ENCODE measurements around the gene MPRIP.
A peak's percentile ranks its signal among the peaks of the same experiment; 100 is the strongest.

The MPRIP gene

DNA sequence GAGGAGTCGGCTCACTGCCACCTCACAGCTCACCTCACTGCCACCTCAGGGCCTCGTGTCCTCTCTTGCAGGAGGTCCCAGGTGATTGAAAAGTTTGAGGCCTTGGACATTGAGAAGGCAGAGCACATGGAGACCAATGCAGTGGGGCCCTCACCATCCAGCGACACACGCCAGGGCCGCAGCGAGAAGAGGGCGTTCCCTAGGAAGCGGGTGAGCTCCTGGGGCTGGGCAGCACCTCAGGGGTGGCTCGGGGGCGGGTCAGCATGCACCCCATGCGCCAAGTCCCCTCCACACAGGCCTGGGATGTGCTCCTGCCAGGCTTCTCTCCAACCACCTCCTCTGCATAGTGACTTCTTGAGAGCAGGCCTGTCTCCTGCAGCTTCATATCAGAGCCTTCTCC is 100.3 kb downstream of the MPRIP start:
- intact Hi-C loops (cut with DNase I): no loop called here
- no peak for DNase-seq

DNA sequence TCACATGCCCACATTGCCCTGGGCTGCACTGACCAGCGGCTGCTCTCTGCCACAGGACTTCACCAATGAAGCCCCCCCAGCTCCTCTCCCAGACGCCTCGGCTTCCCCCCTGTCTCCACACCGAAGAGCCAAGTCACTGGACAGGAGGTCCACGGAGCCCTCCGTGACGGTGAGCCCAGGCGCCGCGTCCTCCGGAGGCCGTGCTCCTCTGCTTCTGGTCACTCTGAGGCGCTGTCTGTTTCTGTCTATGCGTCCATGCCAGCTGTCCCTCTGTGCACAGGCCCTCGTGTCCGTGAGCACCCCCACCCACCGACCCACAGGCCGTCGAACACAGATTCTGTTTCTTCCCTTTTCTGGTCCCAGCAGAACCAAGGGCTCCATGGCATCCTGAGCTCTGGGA is 101.2 kb downstream of the MPRIP start:
- no peak for DNase-seq
- intact Hi-C loops (cut with DNase I): no loop called here

DNA sequence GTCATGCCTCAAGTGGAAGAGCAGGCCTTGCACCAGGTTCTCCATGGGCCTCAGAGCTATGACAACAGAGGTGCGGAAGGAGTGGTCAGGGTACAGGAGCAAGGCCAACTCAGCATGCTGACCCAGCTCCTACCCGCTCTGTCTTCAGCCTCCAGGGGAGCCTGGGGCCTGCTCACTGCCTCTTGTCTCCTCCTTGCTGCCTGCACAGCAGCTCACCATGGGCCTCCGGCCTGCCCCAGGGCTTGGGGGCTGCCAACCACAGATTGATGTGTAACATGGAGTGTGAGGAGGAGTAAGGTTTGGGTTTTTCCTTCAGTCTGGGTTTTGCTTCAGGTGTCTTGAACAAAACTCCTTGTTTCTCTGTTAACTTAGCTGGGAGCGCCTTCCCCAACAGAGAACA is 101.8 kb downstream of the MPRIP start:
- intact Hi-C loops (cut with DNase I): no loop called here
- no peak for DNase-seq

DNA sequence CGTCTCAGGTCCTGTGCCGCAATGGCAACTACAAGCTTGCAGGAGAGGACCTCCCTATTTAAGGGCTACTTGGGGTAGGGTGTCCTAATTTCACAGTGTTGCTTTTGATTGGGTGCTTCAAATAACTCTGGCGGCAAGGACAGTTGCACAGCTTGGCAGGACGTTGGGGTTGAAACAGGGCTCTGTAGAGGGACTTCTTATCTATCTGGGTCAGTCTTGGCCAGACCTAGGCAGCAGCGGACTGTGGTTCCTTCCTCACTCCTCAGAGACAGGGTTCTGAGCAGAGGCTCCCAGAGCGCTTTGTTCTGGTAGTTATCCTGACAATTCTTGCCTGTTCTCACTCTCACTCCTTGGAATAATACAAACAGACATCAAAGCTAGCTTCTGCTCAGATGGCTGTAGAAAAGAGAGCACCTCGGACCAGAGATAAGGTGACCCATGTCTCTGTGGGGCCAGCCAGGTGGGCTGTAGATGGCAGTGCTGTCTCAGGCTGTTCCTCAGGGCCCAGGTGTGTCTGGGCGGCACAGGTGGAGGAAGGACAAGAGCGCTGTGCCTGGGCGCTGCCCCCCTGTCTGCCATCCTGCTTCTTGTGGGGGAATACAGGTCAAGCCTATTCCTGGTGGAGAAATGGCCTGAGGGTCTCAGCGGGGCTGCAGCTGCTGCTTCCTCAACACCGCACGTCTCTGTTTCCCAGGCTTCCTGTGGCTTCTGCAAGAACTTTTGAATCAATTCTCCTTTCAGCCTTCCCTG is 102.8 kb downstream of the MPRIP start:
- intact Hi-C loops (cut with DNase I): no loop called here
- DNase-seq: no peak

DNA sequence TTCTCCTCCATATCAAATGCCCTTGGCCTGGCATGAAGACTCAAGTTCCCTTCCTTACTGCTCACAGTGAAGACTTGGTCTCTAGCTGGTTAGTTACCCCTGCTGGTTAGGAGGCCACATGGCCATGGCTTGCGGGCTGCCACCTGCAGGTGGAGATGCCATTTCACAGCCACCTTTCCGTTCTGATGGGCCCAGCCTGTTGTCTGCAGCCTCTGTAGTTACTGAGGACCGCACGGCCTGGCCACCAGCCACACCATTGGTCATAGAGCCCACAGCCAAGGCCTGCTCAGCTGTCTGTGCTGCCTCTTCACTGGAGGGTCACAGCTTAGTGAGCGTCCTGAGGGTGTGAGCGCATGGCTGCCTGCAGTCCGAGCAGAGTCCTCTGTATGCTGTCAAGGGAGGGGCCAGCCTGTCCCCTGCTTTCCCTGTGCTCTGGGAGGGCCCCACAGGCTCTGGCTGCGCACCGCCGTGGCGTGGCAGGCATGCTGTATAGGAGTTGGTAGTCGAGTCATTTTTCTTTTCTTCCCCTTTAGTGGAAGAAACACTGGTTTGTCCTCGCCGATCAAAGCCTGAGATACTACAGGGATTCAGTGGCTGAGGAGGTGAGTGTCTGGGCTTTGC is 104.6 kb downstream of the MPRIP start:
- no peak for DNase-seq
- intact Hi-C loops (cut with DNase I): no loop called here

DNA sequence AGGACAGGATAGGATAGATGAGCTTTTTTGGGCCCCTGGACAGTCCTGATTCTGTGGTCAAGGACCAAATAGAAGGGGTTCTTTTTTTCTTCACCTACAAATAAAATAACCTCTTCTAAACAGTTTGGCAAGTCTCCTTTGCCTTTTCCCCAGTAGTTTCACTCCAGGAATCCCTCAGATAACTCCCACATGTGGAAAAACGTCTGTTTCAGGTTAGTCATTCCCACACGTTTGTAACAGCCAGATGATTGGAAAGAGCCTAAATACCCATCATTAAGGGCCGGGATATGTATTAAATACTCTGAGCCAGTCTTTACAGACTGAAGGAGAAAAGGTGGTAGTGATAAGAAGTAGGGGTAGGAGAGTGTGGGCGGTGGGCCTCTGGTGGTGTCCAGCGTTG is 105.6 kb downstream of the MPRIP start:
- intact Hi-C loops (cut with DNase I): no loop called here
- no peak for DNase-seq

DNA sequence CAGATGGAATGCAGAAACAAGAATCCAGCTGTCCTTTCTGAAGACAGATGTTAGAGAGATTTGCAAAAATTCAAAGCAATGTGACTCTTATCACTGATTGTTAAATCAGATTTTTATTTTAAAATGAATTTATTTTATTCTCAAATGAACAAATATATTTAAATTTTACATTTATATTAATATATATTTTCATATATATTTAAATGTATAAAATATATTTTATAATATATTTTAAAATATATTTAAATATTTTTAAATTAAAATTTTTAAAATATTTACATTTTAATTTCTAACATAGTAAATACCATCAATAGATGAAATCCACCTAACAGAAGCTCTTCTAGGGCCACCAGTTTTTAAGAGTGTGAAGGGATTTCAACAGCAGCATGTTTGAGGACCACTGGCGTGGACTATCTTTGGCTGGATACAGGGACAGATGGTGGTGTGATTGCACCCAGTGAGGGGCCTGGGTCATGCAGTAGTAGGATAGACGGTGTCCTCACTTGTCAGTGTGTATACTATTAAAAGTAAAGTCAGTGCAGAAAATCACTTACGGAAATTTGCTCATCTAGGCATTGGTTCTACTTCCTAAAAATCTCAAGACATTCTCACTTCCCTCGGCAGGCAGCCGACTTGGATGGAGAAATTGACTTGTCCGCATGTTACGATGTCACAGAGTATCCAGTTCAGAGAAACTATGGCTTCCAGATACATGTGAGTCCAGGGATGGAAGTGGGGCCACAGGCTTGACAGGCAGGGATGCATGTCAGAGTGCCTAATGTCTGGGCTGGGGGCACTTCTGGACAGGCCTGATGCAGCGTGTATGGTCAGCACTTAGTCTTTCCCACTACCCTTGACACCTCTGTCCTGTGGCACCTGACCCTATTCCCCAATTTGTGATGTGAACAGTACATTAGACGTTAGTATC is 107.5 kb downstream of the MPRIP start:
- intact Hi-C loops (cut with DNase I): no loop called here
- peak in 3 of 42 donors; percentile 7 to 61 (median 53) for DNase-seq

DNA sequence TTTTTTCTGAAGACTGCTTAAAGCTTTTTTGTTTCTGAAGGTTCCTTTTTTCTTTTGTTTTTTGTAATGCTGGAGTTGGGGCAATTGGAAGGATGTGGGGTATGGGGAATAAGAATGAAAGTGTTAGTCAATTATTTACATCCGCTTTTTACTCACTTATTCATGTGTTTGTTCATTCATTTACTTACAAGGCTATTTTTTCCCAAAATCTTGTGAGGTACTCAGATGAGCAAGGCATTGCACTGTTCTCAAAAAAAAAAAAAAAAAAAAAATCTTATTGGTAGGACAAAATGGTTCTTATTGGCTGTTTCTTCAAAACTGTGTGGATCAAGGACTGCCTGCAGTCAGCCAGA is 108.2 kb downstream of the MPRIP start:
- intact Hi-C loops (cut with DNase I): no loop called here
- no peak for DNase-seq

DNA sequence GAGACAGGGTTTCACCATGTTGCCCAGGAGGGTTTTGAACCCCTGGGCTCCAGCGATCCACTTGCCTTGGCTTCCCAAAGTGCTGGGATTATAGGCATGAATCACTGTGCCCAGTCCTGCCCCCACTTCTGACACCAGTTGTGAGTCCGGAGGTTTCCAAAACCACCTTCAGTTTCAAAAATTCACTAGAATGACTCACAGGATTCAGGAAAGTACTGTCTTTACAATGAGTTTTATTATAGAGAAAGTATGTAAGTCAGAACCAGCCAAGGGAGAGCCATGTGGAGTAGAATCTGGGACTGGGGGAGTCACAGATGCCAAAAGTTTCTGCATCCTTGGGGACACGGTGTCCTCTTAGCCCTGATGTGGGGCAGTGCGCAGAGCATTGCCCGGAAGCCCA is 108.8 kb downstream of the MPRIP start:
- DNase-seq: no peak
- intact Hi-C loops (cut with DNase I): no loop called here

DNA sequence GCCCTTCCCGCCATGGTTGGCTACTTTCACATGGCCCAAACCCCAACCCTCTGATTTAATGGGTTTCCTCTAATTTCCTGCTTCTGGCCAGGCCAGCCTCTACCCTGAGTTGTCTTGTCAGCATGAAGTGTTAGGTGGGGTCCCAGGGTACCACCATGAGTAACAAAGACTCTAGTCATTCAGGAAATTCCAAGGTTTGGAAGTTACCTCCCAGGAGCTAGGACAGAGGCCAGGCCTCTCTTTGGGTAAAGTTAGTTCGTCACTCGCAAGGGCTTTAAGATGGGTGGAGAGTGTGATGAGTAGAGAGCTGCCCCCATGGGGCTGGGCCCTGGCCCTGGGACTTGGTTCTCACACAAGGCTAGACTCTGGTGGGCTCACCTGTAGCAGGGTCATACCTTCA is 109.3 kb downstream of the MPRIP start:
- intact Hi-C loops (cut with DNase I): no loop called here
- no peak for DNase-seq

DNA sequence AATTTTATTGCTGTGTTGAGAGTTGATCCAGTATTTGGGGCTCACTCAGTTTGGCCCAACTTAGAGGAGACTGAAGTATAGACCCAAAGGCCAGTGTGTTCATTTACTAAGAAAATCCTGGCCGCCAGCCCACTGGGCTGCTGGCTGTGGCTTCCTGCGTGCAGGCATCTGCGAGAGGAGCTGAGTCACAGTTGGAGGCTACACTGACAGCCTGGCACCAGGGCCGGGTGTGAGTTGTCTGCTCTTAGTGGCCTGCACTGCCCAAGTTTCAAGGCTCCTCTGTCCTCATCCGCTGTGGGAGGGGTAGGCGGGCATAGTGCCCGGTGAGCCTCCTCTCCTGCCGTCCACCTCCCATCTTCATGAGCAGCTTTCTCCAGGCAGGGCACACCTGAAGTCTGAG is 109.7 kb downstream of the MPRIP start:
- DNase-seq: peak; percentile 68 to 95 (median 84)
- intact Hi-C loops (cut with DNase I): no loop called here

DNA sequence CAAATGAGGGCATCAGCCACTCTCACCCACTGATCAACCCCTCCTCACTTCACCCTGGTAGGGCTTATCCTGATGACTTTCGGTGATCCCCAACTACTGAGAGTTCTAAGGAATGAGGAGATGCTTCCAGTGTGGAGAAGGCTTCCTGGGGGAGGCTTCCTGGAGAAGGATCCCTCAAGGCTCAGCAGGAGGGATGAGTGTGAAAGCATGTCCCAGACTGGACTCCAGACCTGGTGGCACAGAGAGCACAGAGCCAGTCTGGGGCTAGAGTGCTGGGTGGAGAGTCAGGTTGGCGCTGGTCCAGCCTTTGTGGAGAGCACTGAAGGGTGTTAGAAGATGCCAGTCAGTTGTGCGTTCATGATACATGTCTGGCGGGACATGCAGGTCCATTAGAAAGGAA is 110.1 kb downstream of the MPRIP start:
- DNase-seq: peak in 23 of 42 donors; percentile 35 to 77 (median 55)
- intact Hi-C loops (cut with DNase I): no loop called here

DNA sequence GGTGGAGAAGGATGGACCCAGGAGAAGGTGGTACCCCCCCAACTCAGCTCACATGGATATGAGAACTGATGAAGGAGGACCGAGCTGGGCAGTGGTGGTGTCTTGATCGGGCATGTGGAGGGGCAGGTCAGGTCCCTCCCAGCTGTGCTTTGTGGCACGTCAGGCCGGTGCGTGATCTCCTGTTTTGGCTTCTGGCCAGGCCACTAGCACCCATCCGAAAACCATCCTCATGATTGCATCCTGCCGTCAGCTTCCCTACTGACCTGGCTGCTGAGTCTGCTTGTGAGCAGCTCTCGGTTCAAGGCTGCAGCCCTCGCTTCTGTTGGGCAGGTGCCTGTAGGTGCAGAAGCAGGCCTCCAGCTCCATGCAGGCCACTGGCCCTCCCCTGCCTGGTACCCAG is 110.8 kb downstream of the MPRIP start:
- no peak for DNase-seq
- intact Hi-C loops (cut with DNase I): no loop called here

DNA sequence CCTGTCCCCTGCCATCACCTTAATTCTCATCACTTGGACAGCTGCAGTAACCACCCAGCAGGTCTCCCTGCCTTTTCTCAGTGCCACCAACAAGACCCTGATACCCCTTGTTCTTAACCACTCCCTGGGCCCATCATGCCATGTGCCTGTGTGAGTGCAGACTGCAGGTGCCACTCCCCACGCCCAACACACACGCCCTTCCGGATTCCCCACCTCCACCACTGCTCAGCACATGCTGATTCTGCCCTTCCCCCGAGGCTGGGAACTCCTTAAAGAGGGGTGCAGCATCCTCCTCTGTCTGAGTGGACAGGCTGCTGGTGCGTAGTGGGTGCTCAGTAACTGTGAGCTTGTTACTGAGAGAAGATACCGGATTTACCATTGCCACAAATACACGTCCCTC is 111.5 kb downstream of the MPRIP start:
- intact Hi-C loops (cut with DNase I): no loop called here
- DNase-seq: peak in 8 of 42 donors; percentile 24 to 64 (median 46)

DNA sequence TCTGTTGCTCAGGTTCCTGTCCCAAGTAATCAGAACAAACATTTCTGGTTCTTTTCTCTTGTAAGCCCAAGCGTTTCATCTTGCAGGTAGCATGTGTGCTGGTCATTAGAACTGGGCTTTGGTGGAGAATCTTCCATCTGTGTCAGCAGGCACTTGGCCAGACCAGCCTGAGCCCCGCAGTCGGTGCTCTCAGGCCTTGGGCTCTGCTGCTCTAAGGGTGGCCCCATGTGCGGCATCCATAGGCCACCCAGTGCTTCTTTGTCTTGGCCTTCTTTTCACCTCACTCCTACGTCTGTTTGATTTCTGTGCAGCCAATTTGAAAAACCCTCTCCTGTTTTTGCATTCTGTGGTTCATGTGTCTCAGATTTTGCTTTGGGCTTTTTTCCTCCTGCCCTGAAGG is 112.3 kb downstream of the MPRIP start:
- DNase-seq: no peak
- intact Hi-C loops (cut with DNase I): no loop called here

DNA sequence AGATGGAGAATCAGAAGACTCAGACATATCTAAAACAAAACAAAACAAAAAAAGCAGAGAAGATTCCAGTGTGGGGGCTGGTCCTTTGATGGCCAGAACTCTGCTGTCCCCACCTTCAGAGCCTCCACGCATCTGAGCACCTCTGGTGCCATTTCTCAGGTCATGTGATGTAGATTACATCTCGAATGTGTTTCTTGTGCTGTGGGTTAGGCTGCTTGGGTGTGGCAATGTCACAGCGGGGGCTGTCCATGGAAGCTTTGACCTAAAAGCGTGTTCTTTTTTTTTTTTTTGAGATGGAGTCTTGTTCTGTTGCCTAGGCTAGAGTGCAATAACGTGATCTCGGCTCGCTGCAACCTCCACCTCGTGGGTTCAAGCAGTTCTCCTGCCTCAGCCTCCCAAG is 112.7 kb downstream of the MPRIP start:
- DNase-seq: no peak
- intact Hi-C loops (cut with DNase I): no loop called here

DNA sequence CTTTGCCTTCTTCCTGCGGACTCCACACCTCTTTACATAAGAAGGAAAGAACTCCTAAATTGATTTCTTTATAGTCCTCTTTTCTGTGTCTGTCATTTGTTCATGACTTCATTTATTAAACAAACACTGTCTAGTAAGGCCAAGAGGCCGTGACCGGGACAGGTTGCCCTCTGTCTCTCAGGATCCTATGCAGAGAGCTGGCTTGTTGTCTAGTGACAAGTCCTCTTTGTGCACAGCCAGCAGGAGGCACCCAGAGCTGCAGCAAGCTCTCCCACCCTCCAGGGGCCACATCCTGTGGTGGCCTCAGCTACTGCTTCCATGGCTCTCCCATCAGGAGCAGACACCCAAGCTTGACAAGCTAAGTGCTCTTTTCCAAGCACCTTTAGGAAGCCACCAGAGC is 113.3 kb downstream of the MPRIP start:
- no peak for DNase-seq
- intact Hi-C loops (cut with DNase I): no loop called here

DNA sequence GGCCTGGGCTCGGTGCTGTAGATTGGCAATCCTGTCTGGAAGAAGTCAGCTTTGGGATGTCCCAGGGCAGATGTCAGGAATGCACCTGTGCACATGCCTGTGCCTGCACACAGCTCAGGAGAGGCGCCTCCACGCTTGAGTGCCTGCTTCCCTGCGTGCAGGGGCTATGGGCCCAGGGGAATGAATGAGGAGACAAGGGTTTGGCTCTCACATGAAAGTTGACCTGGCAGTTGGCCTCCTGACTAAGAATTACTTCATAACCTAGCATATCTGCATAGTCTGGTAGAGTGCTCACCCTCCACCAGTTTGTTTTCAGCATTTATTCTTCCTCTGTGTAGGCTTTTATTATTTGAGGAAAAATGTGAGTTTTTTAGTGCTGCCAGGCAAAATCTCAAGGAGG is 113.8 kb downstream of the MPRIP start:
- intact Hi-C loops (cut with DNase I): no loop called here
- DNase-seq: no peak

DNA sequence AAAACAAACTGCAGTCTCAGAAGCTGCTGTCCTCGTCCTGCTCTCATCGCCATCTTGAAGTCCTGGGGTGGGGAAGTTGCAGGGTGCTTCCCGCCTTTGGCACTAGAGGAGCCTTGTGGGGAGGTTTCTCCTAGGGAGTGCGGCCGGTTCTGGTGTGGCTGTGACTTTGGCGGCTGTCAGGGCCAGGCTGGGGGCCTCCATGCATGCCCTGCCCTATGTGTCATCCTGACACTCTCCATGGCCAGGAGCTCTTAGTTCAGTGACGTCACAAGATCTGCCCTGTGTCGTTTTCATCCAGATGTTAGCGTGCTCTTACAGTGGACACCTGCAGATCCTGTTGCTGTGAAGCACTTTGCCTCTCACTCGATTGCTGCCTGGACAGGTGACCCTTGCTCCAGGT is 114.3 kb downstream of the MPRIP start:
- intact Hi-C loops (cut with DNase I): no loop called here
- DNase-seq: no peak

DNA sequence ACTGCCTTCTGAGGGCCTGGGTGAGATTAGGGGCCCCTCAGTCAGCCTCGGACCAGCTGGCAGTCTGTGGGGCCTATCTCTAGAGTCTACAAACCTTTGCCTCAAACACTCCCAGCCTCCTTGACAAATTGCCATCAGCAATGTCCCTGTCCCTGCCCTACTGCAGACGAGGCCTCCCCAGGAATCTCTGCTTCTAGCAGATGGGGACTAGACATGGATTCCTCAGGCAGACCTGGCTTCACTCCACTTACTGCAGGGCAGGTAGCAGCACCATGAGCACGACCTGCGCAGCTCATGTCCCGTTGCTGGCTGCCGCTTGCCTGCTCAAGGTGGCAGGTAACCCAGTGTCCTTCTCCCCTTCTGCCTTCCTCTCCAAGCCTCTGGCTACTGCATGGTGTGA is 114.8 kb downstream of the MPRIP start:
- intact Hi-C loops (cut with DNase I): no loop called here
- DNase-seq: no peak
